HEK293T (cell line): ENCODE data around the gene GEMIN8.

Experiments used
- BHLHE40 ChIP-seq: fragments of 450-650 bp; IDR thresholded peaks from 2 replicates; pipeline ENCODE4 v1.6.1; 2016; ENCODE audit warnings: mild to moderate bottlenecking, moderate library complexity, borderline replicate concordance
- FOXM1 ChIP-seq: fragments of 450-650 bp; IDR thresholded peaks from 2 replicates; pipeline ENCODE4 v1.6.1; 2017; ENCODE audit warnings: mild to moderate bottlenecking, borderline replicate concordance
- SP1 ChIP-seq: fragments of 450-650 bp; IDR thresholded peaks from 2 replicates; pipeline ENCODE4 v1.6.1; 2017

GRCh38 chrX:13994104-13994503 is 35.6 kb downstream of the GEMIN8 start:
- TF ChIP-seq SP1, result no peak
- TF ChIP-seq BHLHE40, result no peak
- TF ChIP-seq FOXM1, result no peak
